Endothelial cell (in vitro differentiated cells): ENCODE measurements around the gene TAF11L10. TPM values are rescaled to one million over a fixed set of nuclear protein-coding genes. Genes with fewer than 3 reads are reported as not detected.
"Not testable (repeated sequence)": the region's sequence is repeated elsewhere in the genome, so short reads cannot be mapped to it uniquely, and the experiment has no call there.

ENCODE experiments used
- DNase-seq: peaks from one replicate; pipeline ENCODE4 v3.0.0; 2021; ENCODE audit warnings: low spot score
- H3K27ac Mint-ChIP-seq: one replicate; pipeline ENCODE4 v1.8.0; 2021; ENCODE audit warnings: mixed read lengths, inconsistent platforms; ENCODE audit not compliant: unreplicated experiment
- H3K27me3 Mint-ChIP-seq: one replicate; pipeline ENCODE4 v1.8.0; 2021; ENCODE audit warnings: mild to moderate bottlenecking, moderate library complexity, mixed read lengths, inconsistent platforms; ENCODE audit not compliant: unreplicated experiment
- H3K36me3 Mint-ChIP-seq: one replicate; pipeline ENCODE4 v1.8.0; 2021; ENCODE audit warnings: mild to moderate bottlenecking, low read depth, mixed read lengths, inconsistent platforms; ENCODE audit not compliant: unreplicated experiment
- H3K4me1 Mint-ChIP-seq: one replicate; pipeline ENCODE4 v1.8.0; 2021; ENCODE audit warnings: mild to moderate bottlenecking, mixed read lengths, inconsistent platforms; ENCODE audit not compliant: unreplicated experiment
- H3K4me3 Mint-ChIP-seq: one replicate; pipeline ENCODE4 v1.8.0; 2021; ENCODE audit warnings: mild to moderate bottlenecking, mixed read lengths, inconsistent platforms; ENCODE audit not compliant: unreplicated experiment
- H3K9me3 Mint-ChIP-seq: one replicate; pipeline ENCODE4 v1.8.0; 2021; ENCODE audit warnings: mixed read lengths, inconsistent platforms; ENCODE audit not compliant: unreplicated experiment
- CTCF ChIP-seq: fragments of 200-600 bp; sonication (generic); IDR thresholded peaks from one replicate; pipeline ENCODE4 v1.5.0; 2021; ENCODE audit warnings: antibody characterized with exemption; ENCODE audit not compliant: unreplicated experiment
- long read RNA-seq: library from polyadenylated mRNA; unstranded; transcript quantifications from one replicate; pipeline ENCODE4 v2.0.0, GENCODE V29; 2020; ENCODE audit not compliant: unreplicated experiment
- total RNA-seq: library from RNA; stranded (reverse); fragmentation: NEBNext Ultra II Directional; extraction: Animal tissue kit (Norgen Biotek cat#: 25700); gene quantifications from one replicate; pipeline ENCODE4 v1.2.1, GENCODE V29; 2021; ENCODE audit not compliant: unreplicated experiment

Gene TAF11L10
- not detected for total RNA-seq
- long read RNA-seq = 0 reads

- H3K4me1 Mint-ChIP-seq, H3K27me3 Mint-ChIP-seq, H3K36me3 Mint-ChIP-seq, DNase-seq, H3K9me3 Mint-ChIP-seq, H3K27ac Mint-ChIP-seq, H3K4me3 Mint-ChIP-seq: not testable (repeated sequence)
These were observed at the start of gene TAF11L10 for GRCh38 chr5:17597728-17598127. Gene TAF11L10 (minus strand): TSS chr5:17597828.

- no peaks in the 10 kb centered on the region for H3K27me3 Mint-ChIP-seq
- H3K4me3 Mint-ChIP-seq = no peak within 1 kb of the TSS
- no peaks in the 10 kb centered on the region for H3K36me3 Mint-ChIP-seq
- TF ChIP-seq CTCF = no peak
- H3K27ac Mint-ChIP-seq = no peak within 1 kb of the TSS
- H3K4me1 Mint-ChIP-seq = no peaks in the 10 kb centered on the region
- H3K9me3 Mint-ChIP-seq = no peaks in the 10 kb centered on the region
- DNase-seq = no peak
These were observed 36.5 kb upstream of the TAF11L10 start, which contains the start of gene TAF11L14 for GRCh38 chr5:17634160-17634559. Gene TAF11L14 (plus strand): TSS chr5:17634460.

GRCh38 chr5:17631788-17632187 lies 34.2 kb upstream of the TAF11L10 start, which contains the start of gene TAF11L13:
Gene TAF11L13 (plus strand): TSS chr5:17632088.
- H3K4me3 Mint-ChIP-seq, H3K27me3 Mint-ChIP-seq, H3K27ac Mint-ChIP-seq, H3K36me3 Mint-ChIP-seq, H3K9me3 Mint-ChIP-seq, H3K4me1 Mint-ChIP-seq, DNase-seq: not testable (repeated sequence)

- no peak for DNase-seq
- H3K36me3 Mint-ChIP-seq = no peaks in the 10 kb centered on the region
- H3K27ac Mint-ChIP-seq = no peak overlapping the region
- no peak overlapping the region for H3K4me3 Mint-ChIP-seq
- no peaks in the 10 kb centered on the region for H3K4me1 Mint-ChIP-seq
- no peaks in the 10 kb centered on the region for H3K27me3 Mint-ChIP-seq
- H3K9me3 Mint-ChIP-seq = no peaks in the 10 kb centered on the region
- TF ChIP-seq CTCF = no peak
These were observed 28.1 kb upstream of the TAF11L10 start for GRCh38 chr5:17625686-17626085.

GRCh38 chr5:17620627-17621026 lies 23.0 kb upstream of the TAF11L10 start:
- no peaks in the 10 kb centered on the region for H3K27me3 Mint-ChIP-seq
- no peak for DNase-seq
- no peak overlapping the region for H3K4me3 Mint-ChIP-seq
- no peaks in the 10 kb centered on the region for H3K9me3 Mint-ChIP-seq
- no peaks in the 10 kb centered on the region for H3K4me1 Mint-ChIP-seq
- H3K36me3 Mint-ChIP-seq = no peaks in the 10 kb centered on the region
- TF ChIP-seq CTCF = peak; percentile 61
- H3K27ac Mint-ChIP-seq = no peak overlapping the region

- TF ChIP-seq CTCF = no peak
- no peaks in the 10 kb centered on the region for H3K9me3 Mint-ChIP-seq
- H3K27me3 Mint-ChIP-seq = no peaks in the 10 kb centered on the region
- no peak for DNase-seq
- H3K27ac Mint-ChIP-seq = no peak overlapping the region
- no peaks in the 10 kb centered on the region for H3K36me3 Mint-ChIP-seq
- no peaks in the 10 kb centered on the region for H3K4me1 Mint-ChIP-seq
- H3K4me3 Mint-ChIP-seq = no peak overlapping the region
These were observed 21.7 kb upstream of the TAF11L10 start for GRCh38 chr5:17619354-17619753.
